HL-60 (cell line): ENCODE measurements around the gene RIPOR2.

Experiments
- CTCF ChIP-seq: IDR thresholded peaks from one replicate; pipeline ENCODE4 v1.5.1; 2011; ENCODE audit warnings: low read length, control low read depth, inconsistent platforms; ENCODE audit not compliant: insufficient read depth
- POLR2AphosphoS5 ChIP-seq: IDR thresholded peaks from 2 replicates; pipeline ENCODE4 v1.6.1; 2012; ENCODE audit warnings: low read depth
- REST ChIP-seq: IDR thresholded peaks from 2 replicates; pipeline ENCODE4 v1.6.1; 2012; ENCODE audit warnings: low read depth; ENCODE audit not compliant: insufficient replicate concordance

GRCh38 chr6:24963887-24964570 is 28.3 kb upstream of the RIPOR2 start:
- TF ChIP-seq CTCF (no peak), POLR2AphosphoS5 (no peak), REST (no peak)
